ENCODE results near the gene UTP25. TPM values are rescaled to one million over a fixed set of nuclear protein-coding genes. Genes with fewer than 3 reads are reported as not detected.

Gene UTP25
- total RNA-seq, 1 experiment from 2014 or later, result 12.7 TPM

GRCh38 chr1:209861242-209861641 lies 33.5 kb downstream of the UTP25 start:
- H3K9ac ChIP-seq (ENCODE audit: low read length), result no peak overlapping the region
- ChIA-PET CTCF (interaction anchor here (1.3 to 5.4 kb wide), 4 partner anchors 9 to 128 kb away, joined by 3 to 44 read pairs (median 5); no protein-coding TSS in a partner anchor), POLR2A (no interaction called here), RAD21 (ENCODE audit: low non-redundant PET in 1 of 2, low total read pairs in 2 of 2, uncharacterized antibody in 2 of 2, unreplicated experiment in 2 of 2) (no interaction called here)
- no peak overlapping the region for H3K27ac ChIP-seq (ENCODE audit: low read depth, low read length)
- peaks cover 0 to 14% of the 10 kb centered on the region in 2 experiments; a peak in 2 of 4 replicates for H3K4me1 ChIP-seq (ENCODE audit: control insufficient read depth in 1 of 2, insufficient read depth in 2 of 2, low read length in 2 of 2)
- ATAC-seq (no peak), DNase-seq (ENCODE audit: low read depth, low spot score) (no peak)
- no peak for TF ChIP-seq ATF3 (IDR thresholded peaks at IDR 0.05)
- intact Hi-C loops (cut with micrococcal nuclease), result loop anchor here (2.0 to 10.0 kb wide), 2 partner anchors 384 to 450 kb away; no protein-coding TSS in a partner anchor
- H2AFZ ChIP-seq (ENCODE audit: low read depth, low read length, poor library complexity, severe bottlenecking), result no peak overlapping the region
- no peak overlapping the region for H3K4me3 ChIP-seq (replicated peaks in 1 of 2; ENCODE audit: low read depth in 1 of 2, low read length in 2 of 2)
- H4K20me1 ChIP-seq (ENCODE audit: insufficient read depth), result no peaks in the 10 kb centered on the region
- H3K27me3 ChIP-seq (ENCODE audit: insufficient read depth, low read length), result no peaks in the 10 kb centered on the region
- BruUV-seq (replicated peaks), result no TSS peak
- no peaks in the 10 kb centered on the region for H3K9me3 ChIP-seq (ENCODE audit: control insufficient read depth in 1 of 2, insufficient read depth in 1 of 2, low read depth in 1 of 2, low read length in 2 of 2)
- no peak overlapping the region for H3K4me2 ChIP-seq (ENCODE audit: low read length)
- H3K36me3 ChIP-seq (ENCODE audit: control insufficient read depth in 1 of 2, insufficient read depth in 2 of 2, low read length in 2 of 2), result no peaks in the 10 kb centered on the region
- no peaks in the 10 kb centered on the region for H3K9me2 ChIP-seq (ENCODE audit: insufficient read depth)
- no peaks in the 10 kb centered on the region for H3K79me2 ChIP-seq (ENCODE audit: insufficient read depth, low read length)

- H3K27ac ChIP-seq (ENCODE audit: low read depth, low read length), result no peak overlapping the region
- H3K9me3 ChIP-seq (ENCODE audit: control insufficient read depth in 1 of 2, insufficient read depth in 1 of 2, low read depth in 1 of 2, low read length in 2 of 2), result no peaks in the 10 kb centered on the region
Observed at GRCh38 chr1:209862391-209863356, 34.9 kb downstream of the UTP25 start.

More at GRCh38 chr1:209862391-209863356, 34.9 kb downstream of the UTP25 start:
- Histone ChIP-seq H3K9me2 (ENCODE audit: insufficient read depth) (no peaks in the 10 kb centered on the region), H3K27me3 (ENCODE audit: insufficient read depth, low read length) (no peaks in the 10 kb centered on the region), H3K9ac (ENCODE audit: low read length) (no peak overlapping the region), H3K36me3 (ENCODE audit: control insufficient read depth in 1 of 2, insufficient read depth in 2 of 2, low read length in 2 of 2) (no peaks in the 10 kb centered on the region), H2AFZ (ENCODE audit: low read depth, low read length, poor library complexity, severe bottlenecking) (no peak overlapping the region), H3K4me3 (replicated peaks in 1 of 2; ENCODE audit: low read depth in 1 of 2, low read length in 2 of 2) (no peak overlapping the region), H3K4me1 (ENCODE audit: control insufficient read depth in 1 of 2, insufficient read depth in 2 of 2, low read length in 2 of 2) (peaks cover 0 to 14% of the 10 kb centered on the region in 2 experiments; a peak in 2 of 4 replicates), H4K20me1 (ENCODE audit: insufficient read depth) (no peaks in the 10 kb centered on the region), H3K79me2 (ENCODE audit: insufficient read depth, low read length) (no peaks in the 10 kb centered on the region), H3K4me2 (ENCODE audit: low read length) (no peak overlapping the region)
- TF ChIP-seq RAD21 (IDR thresholded peaks at IDR 0.05; ENCODE audit: low read depth), result no peak
- no peak for TF ChIP-seq YY1 (IDR thresholded peaks at IDR 0.05; ENCODE audit: extremely low read depth, insufficient replicate concordance, low read depth, low read length)
- no peak for TF ChIP-seq SP1 (IDR thresholded peaks at IDR 0.05; ENCODE audit: low read depth)
- TF ChIP-seq EZH2phosphoT487 (IDR thresholded peaks at IDR 0.05; ENCODE audit: borderline replicate concordance), result no peak
- no peak for TF ChIP-seq EZH2 (IDR thresholded peaks at IDR 0.05)
- TF ChIP-seq TCF7L2 (IDR thresholded peaks at IDR 0.05; ENCODE audit: borderline replicate concordance, extremely low read depth, insufficient read depth, insufficient read length), result no peak
- TF ChIP-seq SRF (IDR thresholded peaks at IDR 0.05; ENCODE audit: low read depth), result no peak
- TF ChIP-seq POLR2AphosphoS5 (IDR thresholded peaks at IDR 0.05; ENCODE audit: low read depth, low read length), result no peak
- no peak for TF ChIP-seq CBX3 (IDR thresholded peaks at IDR 0.05; ENCODE audit: low read depth)
- no peak for TF ChIP-seq FOSL1 (IDR thresholded peaks at IDR 0.05; ENCODE audit: low read depth)
- TF ChIP-seq POLR2A (IDR thresholded peaks at IDR 0.05; ENCODE audit: borderline replicate concordance, extremely low read depth, insufficient read depth, insufficient read length), result no peak
- BruUV-seq (replicated peaks), result no TSS peak
- POLR2A ChIA-PET, result no interaction called here
- intact Hi-C loops (cut with micrococcal nuclease), result loop anchor here (10.0 kb wide), 1 partner anchor 382 kb away; no protein-coding TSS in a partner anchor
- DNase-seq (ENCODE audit: low read depth, low spot score) (no peak), ATAC-seq (no peak)
- RAD21 ChIA-PET (ENCODE audit: low non-redundant PET in 1 of 2, low total read pairs in 2 of 2, uncharacterized antibody in 2 of 2, unreplicated experiment in 2 of 2), result no interaction called here
- CTCF ChIA-PET, result interaction anchor here (1.8 kb wide), 1 partner anchor 13 kb away, joined by 6 read pairs; no protein-coding TSS in a partner anchor
